WERI-Rb-1 (cell line): ENCODE results near the gene ABCF3.

Experiments used
- DNase-seq: peaks from one replicate; pipeline ENCODE4 v3.0.0-alpha.2; 2020
- H3K27ac ChIP-seq: fragments of 250-450 bp; sonication (Bioruptor Pico); 2 replicates; pipeline ENCODE4 v1.5.1; 2020; ENCODE audit warnings: mild to moderate bottlenecking, moderate library complexity
- H3K27me3 ChIP-seq: fragments of 250-450 bp; sonication (Bioruptor Pico); 2 replicates; pipeline ENCODE4 v1.5.1; 2021; ENCODE audit warnings: mild to moderate bottlenecking, low read depth, moderate library complexity; ENCODE audit not compliant: insufficient read depth, severe bottlenecking
- H3K36me3 ChIP-seq: fragments of 250-450 bp; sonication (Bioruptor Pico); 2 replicates; pipeline ENCODE4 v1.5.1; 2020; ENCODE audit warnings: mild to moderate bottlenecking, moderate library complexity
- H3K4me3 ChIP-seq: 2 replicates; pipeline ENCODE4 v1.5.1; 2011; ENCODE audit warnings: low read depth, mild to moderate bottlenecking, control low read depth, low read length
- H3K9me3 ChIP-seq: fragments of 250-450 bp; sonication (Bioruptor Pico); 2 replicates; pipeline ENCODE4 v1.5.1; 2021; ENCODE audit warnings: mild to moderate bottlenecking, moderate library complexity; ENCODE audit not compliant: severe bottlenecking
- CTCF ChIP-seq: IDR thresholded peaks from 2 replicates; pipeline ENCODE4 v1.5.1; 2011; ENCODE audit warnings: low read depth, mild to moderate bottlenecking, control low read depth, inconsistent platforms, low read length

ABCF3 gene

GRCh38 chr3:184192889-184193288, 6.9 kb downstream of the ABCF3 start:
- H3K27ac ChIP-seq, result no peak overlapping the region
- no peaks in the 10 kb centered on the region for H3K9me3 ChIP-seq
- no peak for DNase-seq
- peaks cover 78% of the 10 kb centered on the region for H3K36me3 ChIP-seq
- no peaks in the 10 kb centered on the region for H3K27me3 ChIP-seq
- no peak overlapping the region for H3K4me3 ChIP-seq
- no peak for TF ChIP-seq CTCF

GRCh38 chr3:184193991-184194539, 8.1 kb downstream of the ABCF3 start:
- peaks cover 66% of the 10 kb centered on the region for H3K36me3 ChIP-seq
- TF ChIP-seq CTCF, result no peak
- H3K9me3 ChIP-seq, result no peaks in the 10 kb centered on the region
- no peaks in the 10 kb centered on the region for H3K27me3 ChIP-seq
- H3K4me3 ChIP-seq, result no peak overlapping the region
- no peak overlapping the region for H3K27ac ChIP-seq
- DNase-seq, result no peak

GRCh38 chr3:184196536-184196935, 10.5 kb downstream of the ABCF3 start:
- H3K27me3 ChIP-seq, result no peaks in the 10 kb centered on the region
- no peak overlapping the region for H3K27ac ChIP-seq
- H3K9me3 ChIP-seq, result no peaks in the 10 kb centered on the region
- H3K36me3 ChIP-seq, result peaks cover 42% of the 10 kb centered on the region
- H3K4me3 ChIP-seq, result no peak overlapping the region
- TF ChIP-seq CTCF, result no peak
- no peak for DNase-seq

- no peak overlapping the region for H3K4me3 ChIP-seq
- no peak overlapping the region for H3K27ac ChIP-seq
- no peaks in the 10 kb centered on the region for H3K27me3 ChIP-seq
- peaks cover 23% of the 10 kb centered on the region for H3K36me3 ChIP-seq
- peak; percentile 30; the same call in 1 of the 2 replicates for TF ChIP-seq CTCF
- no peaks in the 10 kb centered on the region for H3K9me3 ChIP-seq
- peak; percentile 41 for DNase-seq
Observed at GRCh38 chr3:184198509-184198908, 12.5 kb downstream of the ABCF3 start.

GRCh38 chr3:184200825-184201224, 14.8 kb downstream of the ABCF3 start:
- Histone ChIP-seq H3K36me3 (peaks cover 6% of the 10 kb centered on the region), H3K27me3 (no peaks in the 10 kb centered on the region), H3K27ac (no peak overlapping the region), H3K9me3 (no peaks in the 10 kb centered on the region), H3K4me3 (no peak overlapping the region)
- no peak for DNase-seq
- TF ChIP-seq CTCF, result no peak

- no peaks in the 10 kb centered on the region for H3K9me3 ChIP-seq
- H3K36me3 ChIP-seq, result no peaks in the 10 kb centered on the region
- DNase-seq, result no peak
- no peaks in the 10 kb centered on the region for H3K27me3 ChIP-seq
- TF ChIP-seq CTCF, result no peak
- H3K27ac ChIP-seq, result no peak overlapping the region
- no peak overlapping the region for H3K4me3 ChIP-seq
Observed at GRCh38 chr3:184203526-184203925, 17.5 kb downstream of the ABCF3 start.
